GM18909 (cell line): ENCODE data around the gene RGS13.
"Not testable (repeated sequence)": the region's sequence is repeated elsewhere in the genome, so short reads cannot be mapped to it uniquely, and the experiment has no call there.

Experiments used
- ATAC-seq: cut with Tn5 transposase; IDR thresholded peaks from one replicate; pipeline ENCODE4 v1.9.1; 2021; ENCODE audit warnings: mild to moderate bottlenecking; ENCODE audit not compliant: unreplicated experiment, poor library complexity

The RGS13 gene

GRCh38 chr1:192668409-192668983 is 32.5 kb downstream of the RGS13 start:
- no peak for ATAC-seq

GRCh38 chr1:192669174-192669573 is 33.2 kb downstream of the RGS13 start:
- no peak for ATAC-seq

DNA sequence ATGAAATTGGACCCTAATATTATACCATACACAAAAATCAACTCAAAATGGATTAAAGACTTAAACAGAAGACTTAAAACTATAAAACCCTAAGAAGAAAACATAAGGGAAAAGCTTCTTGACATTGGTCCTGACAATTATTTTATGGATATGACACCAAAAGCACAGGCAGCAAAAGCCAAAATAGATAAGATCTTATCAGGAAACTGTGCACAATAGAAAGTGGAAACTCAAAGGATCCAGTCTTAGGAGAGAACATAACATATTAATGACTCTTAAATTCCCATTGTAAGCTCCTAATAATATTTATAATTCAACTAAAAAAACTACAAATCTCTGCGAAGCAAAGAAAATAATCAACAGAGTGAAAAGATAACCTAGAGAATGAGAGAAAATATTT is 39.8 kb downstream of the RGS13 start:
- no peak for ATAC-seq

GRCh38 chr1:192678099-192678498 is 42.2 kb downstream of the RGS13 start:
- no peak for ATAC-seq

- ATAC-seq: no peak
These were observed 46.4 kb downstream of the RGS13 start for GRCh38 chr1:192682335-192682734.

- not testable (repeated sequence) for ATAC-seq
These were observed 47.1 kb downstream of the RGS13 start for GRCh38 chr1:192683081-192683480.

- no peak for ATAC-seq
These were observed 53.5 kb downstream of the RGS13 start for GRCh38 chr1:192689459-192689858.

GRCh38 chr1:192691041-192691440 is 55.1 kb downstream of the RGS13 start:
- ATAC-seq: no peak

DNA sequence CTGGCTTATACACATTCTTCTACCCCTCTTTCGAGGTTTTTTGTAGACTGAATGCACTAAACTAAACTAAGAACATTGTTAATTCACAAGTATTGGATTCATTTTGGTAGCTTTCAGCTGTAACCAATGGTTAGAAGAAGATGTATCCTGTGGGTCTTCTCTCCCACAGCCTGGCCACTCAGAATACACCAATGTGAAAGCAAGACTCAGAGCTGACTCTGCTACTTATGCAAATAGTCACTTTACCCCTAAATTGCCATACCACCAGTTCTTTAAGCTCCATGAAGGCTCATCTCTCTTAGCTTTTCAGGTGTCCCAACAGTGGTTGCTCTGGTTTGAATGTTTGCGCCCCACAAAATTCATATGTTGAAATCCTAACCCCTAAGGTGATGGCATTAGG is 60.1 kb downstream of the RGS13 start:
- ATAC-seq: no peak

DNA sequence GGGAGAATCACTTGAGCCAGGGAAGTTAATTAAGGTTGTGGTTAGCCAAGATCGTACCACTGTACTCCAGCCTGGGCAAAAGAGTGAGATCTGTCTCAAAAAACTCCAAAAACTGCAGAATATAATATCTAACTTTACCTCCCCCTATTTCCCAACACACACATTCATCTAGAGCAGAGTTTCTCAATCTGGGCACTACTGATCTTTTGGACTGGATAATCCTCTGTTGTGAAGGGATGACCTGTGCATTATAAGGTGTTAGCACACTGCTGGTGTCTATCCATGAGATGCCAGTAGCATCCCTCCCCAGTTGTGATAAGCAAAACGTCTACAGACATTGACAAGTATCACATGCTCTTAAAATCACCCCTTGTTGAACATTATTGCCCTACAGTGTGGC is 61.8 kb downstream of the RGS13 start:
- ATAC-seq: no peak

DNA sequence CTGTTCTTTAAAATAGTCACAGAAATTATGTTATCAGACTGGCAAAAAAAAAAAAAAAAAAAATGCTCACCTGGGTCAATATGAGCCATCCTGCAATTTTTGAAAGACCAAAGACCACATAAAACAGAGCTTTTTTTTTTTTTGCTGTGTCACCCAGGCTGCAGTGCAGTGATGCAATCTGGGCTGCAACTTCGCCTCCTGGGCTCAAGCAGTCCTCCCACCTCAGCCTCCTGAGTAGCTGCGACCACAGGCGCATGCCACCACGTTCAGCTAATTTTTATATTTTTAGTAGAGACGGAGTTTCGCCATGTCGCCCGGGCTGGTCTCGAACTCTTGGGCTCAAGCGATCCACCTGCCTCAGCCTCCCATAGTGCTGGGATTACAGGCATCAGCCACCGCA is 62.8 kb downstream of the RGS13 start:
- ATAC-seq: no peak

GRCh38 chr1:192700834-192701271 is 64.9 kb downstream of the RGS13 start:
- peak; percentile 23 for ATAC-seq

GRCh38 chr1:192702212-192702902 is 66.4 kb downstream of the RGS13 start:
- no peak for ATAC-seq

- peak; percentile 80 for ATAC-seq
These were observed 67.6 kb downstream of the RGS13 start for GRCh38 chr1:192703283-192704206.

DNA sequence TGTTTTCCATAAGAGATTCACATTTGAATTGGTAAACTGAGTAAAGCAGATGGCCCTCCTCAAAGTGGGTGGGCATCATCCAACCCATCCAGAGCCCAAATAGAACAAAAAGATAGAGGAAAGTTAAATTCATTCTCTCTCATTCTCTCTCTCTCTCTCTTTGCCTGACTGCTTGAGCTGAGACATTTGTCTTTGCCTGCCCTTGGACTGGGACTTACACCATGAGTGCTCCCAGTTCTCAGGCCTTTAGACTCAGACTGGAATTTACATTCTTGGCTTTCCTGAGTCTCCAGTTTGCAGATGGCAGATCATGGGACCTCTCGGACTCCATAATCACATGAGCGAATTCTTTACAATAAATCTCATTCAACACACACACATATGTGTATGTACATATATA is 69.6 kb downstream of the RGS13 start:
- ATAC-seq: no peak

GRCh38 chr1:192706936-192707335 is 71.0 kb downstream of the RGS13 start:
- no peak for ATAC-seq

DNA sequence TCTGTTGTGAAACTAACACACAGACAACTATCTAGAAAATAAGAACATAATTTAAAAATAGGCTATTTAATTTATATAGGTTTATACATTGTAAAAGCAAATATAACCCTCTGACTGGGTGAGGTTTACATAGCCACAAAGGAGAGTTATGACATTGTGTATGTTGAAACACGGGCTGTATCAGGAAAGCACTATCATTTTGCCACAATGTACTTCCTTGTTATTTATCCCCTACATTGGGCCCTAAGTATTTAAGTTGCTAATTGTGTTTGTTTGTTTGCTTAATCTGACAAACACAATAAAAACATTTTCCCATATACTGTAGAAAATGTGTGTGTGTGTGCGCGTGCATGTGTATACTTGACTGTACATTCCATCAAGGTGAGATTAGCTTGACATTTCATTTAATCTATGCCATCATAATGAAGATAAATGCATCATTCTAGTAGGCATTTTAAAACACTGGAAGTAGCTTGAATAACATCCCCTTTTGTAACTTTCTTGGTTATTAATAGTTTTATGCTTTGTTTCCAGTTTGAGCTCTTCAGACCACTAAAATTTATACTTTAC is 72.1 kb downstream of the RGS13 start:
- no peak for ATAC-seq

DNA sequence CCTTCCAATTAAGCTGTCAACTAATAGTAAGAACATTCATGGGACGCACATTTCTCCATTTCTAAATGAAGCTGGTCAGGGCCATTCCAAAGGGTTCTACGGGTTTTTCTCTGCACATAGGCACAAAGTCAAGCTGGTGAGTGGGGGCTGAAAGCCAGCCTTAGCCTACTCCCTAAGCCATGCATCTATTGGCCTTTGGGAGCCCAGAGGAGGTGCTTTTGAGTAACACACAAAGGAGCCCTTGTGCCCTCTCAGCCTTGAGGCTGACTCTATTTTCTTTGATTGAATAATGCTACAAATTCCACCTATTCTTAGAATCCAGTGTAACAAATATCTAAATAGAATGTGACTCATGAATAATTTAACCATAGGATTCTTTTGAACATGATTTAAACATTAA is 73.6 kb downstream of the RGS13 start:
- no peak for ATAC-seq
